SK-N-MC (cell line): ENCODE data around the gene LILRA5.

Source experiments
- EZH2 ChIP-seq: fragments of 200-600 bp; sonication (generic); IDR thresholded peaks from one replicate; pipeline ENCODE4 v1.6.1; 2017; ENCODE audit warnings: antibody characterized with exemption
- POLR2AphosphoS5 ChIP-seq: IDR thresholded peaks from 2 replicates; pipeline ENCODE4 v1.6.1; 2012; ENCODE audit warnings: mild to moderate bottlenecking, low read depth, low read length, borderline replicate concordance

GRCh38 chr19:54279406-54279962, 33.5 kb downstream of the LILRA5 start:
- TF ChIP-seq EZH2 = no peak
- TF ChIP-seq POLR2AphosphoS5 = no peak
